Measurements from ENCODE around the gene TNS3. TPM values are rescaled to one million over a fixed set of nuclear protein-coding genes. Genes with fewer than 3 reads are reported as not detected.

The TNS3 gene
- total and polyA plus RNA-seq, 9 of the 15 experiments (the other 6 are each of a cell fraction or from before 2014, with no cell fraction given) = 0.20 TPM; not detected in 8

GRCh38 chr7:47407136-47407535, 174.8 kb downstream of the TNS3 start:
- Histone ChIP-seq H3K9ac (ENCODE audit: insufficient read depth in 1 of 2, low read depth in 2 of 2, low read length in 2 of 2) (no peak overlapping the region), H4K20me1 (replicated peaks; ENCODE audit: control insufficient read depth, insufficient read depth, low read length) (0 out of 2 replicates have a peak, but pooled peaks cover 5% of the 10 kb centered on the region), H3K9me3 (replicated peaks; ENCODE audit: control insufficient read depth, insufficient read depth, low read depth, low read length) (no peaks in the 10 kb centered on the region), H2AFZ (ENCODE audit: low read depth, low read length) (no peak overlapping the region), H3K4me3 (no peak overlapping the region), H3K9me1 (ENCODE audit: control insufficient read depth, insufficient read depth, low read length) (no peaks in the 10 kb centered on the region), H3K4me2 (ENCODE audit: insufficient read depth, low read length) (no peak overlapping the region), H3K36me3 (ENCODE audit: control insufficient read depth, insufficient read depth, low read length) (no peaks in the 10 kb centered on the region), H3K27me3 (ENCODE audit: control insufficient read depth in 2 of 2, insufficient read depth in 2 of 2, low read length in 2 of 2) (peaks cover 16 to 63% of the 10 kb centered on the region in 2 experiments; a peak in 4 of 5 replicates), H3K27ac (ENCODE audit: extremely low read depth, low read depth, low read length) (no peak overlapping the region), H3K4me1 (replicated peaks in 1 of 2; ENCODE audit: control insufficient read depth in 2 of 2, insufficient read depth in 2 of 2, low read length in 2 of 2) (0 out of 5 replicates have a peak, but pooled peaks cover 0 to 3% of the 10 kb centered on the region in 2 experiments), H3K79me2 (ENCODE audit: control insufficient read depth, insufficient read depth, low read length) (no peaks in the 10 kb centered on the region)
- CTCF ChIA-PET (ENCODE audit: low intra/inter-chr PET ratio) = interaction anchor here (0.6 kb wide), 1 partner anchor 778 kb away, joined by 3 read pairs; no protein-coding TSS in a partner anchor
- DNase-seq (ENCODE audit: extremely low read depth in 1 of 4, low spot score in 3 of 4) = no peak
- in situ Hi-C loops (cut with MboI) (no loop called here), intact Hi-C loops (cut with micrococcal nuclease) (no loop called here)
- POLR2A ChIA-PET = no interaction called here
- no peak for FAIRE-seq
- no peak for TF ChIP-seq CBX1 (IDR thresholded peaks at IDR 0.05; ENCODE audit: low read depth)
- no peak for TF ChIP-seq RAD51 (IDR thresholded peaks at IDR 0.05; ENCODE audit: borderline replicate concordance, low read depth)
- TF ChIP-seq MIER1 (IDR thresholded peaks at IDR 0.05; ENCODE audit: low read depth) = no peak
- TF ChIP-seq FOXJ3 (CRISPR knock-in tag; IDR thresholded peaks at IDR 0.05) = no peak
- no peak for TF ChIP-seq RBBP5 (IDR thresholded peaks at IDR 0.05; ENCODE audit: borderline replicate concordance, insufficient read depth, low read length, poor library complexity, severe bottlenecking)
- no peak for TF ChIP-seq NFRKB (IDR thresholded peaks at IDR 0.05; ENCODE audit: low read depth)
- TF ChIP-seq HDAC1 (IDR thresholded peaks at IDR 0.05) = no peak
- TF ChIP-seq MBD1 (CRISPR knock-in tag; IDR thresholded peaks at IDR 0.05) = no peak
- WGBS (ENCODE audit: insufficient coverage, low coverage, missing lambda C conversion rate) = 4% methylated on average over 13 of the region's 13 CpGs
- BruUV-seq (replicated peaks) = no TSS peak
- ATAC-seq = no peak
